KMS-11 (cell line): ENCODE data around the gene TRIM71.

Source experiments
- H2AFZ ChIP-seq: fragments of 200-600 bp; sonication (generic); 2 replicates; pipeline ENCODE4 v1.6.1; 2016; ENCODE audit warnings: antibody characterized with exemption, mixed run types, low read depth
- H3K27ac ChIP-seq: fragments of 200-600 bp; sonication (generic); 2 replicates; pipeline ENCODE4 v1.6.1; 2016; ENCODE audit warnings: mild to moderate bottlenecking, mixed run types
- H3K27me3 ChIP-seq: fragments of 200-600 bp; sonication (generic); 2 replicates; pipeline ENCODE4 v1.6.1; 2017; ENCODE audit warnings: mild to moderate bottlenecking, low read depth, mixed run types, moderate library complexity; ENCODE audit not compliant: insufficient read depth
- H3K36me3 ChIP-seq: fragments of 200-600 bp; sonication (generic); 2 replicates; pipeline ENCODE4 v1.6.1; 2017; ENCODE audit warnings: mild to moderate bottlenecking, mixed run types; ENCODE audit not compliant: insufficient read depth
- H3K4me1 ChIP-seq: fragments of 200-600 bp; sonication (generic); 2 replicates; pipeline ENCODE4 v1.6.1; 2016; ENCODE audit warnings: mild to moderate bottlenecking, low read depth, mixed run types; ENCODE audit not compliant: poor library complexity, severe bottlenecking
- H3K4me2 ChIP-seq: fragments of 200-600 bp; sonication (generic); 2 replicates; pipeline ENCODE4 v1.7.0; 2016; ENCODE audit warnings: mild to moderate bottlenecking, mixed run types
- H3K4me3 ChIP-seq: fragments of 200-600 bp; sonication (generic); IDR thresholded peaks from 2 replicates; pipeline ENCODE4 v1.6.1; 2017; ENCODE audit warnings: low read depth, low read length, mixed read lengths; ENCODE audit not compliant: insufficient read depth
- H3K79me2 ChIP-seq: fragments of 200-600 bp; sonication (generic); 2 replicates; pipeline ENCODE4 v1.6.1; 2016; ENCODE audit warnings: low read depth, mixed run types; ENCODE audit not compliant: insufficient read depth
- H3K9ac ChIP-seq: fragments of 200-600 bp; sonication (generic); 2 replicates; pipeline ENCODE4 v1.6.1; 2016; ENCODE audit warnings: mild to moderate bottlenecking, mixed run types
- H4K20me1 ChIP-seq: fragments of 200-600 bp; sonication (generic); 2 replicates; pipeline ENCODE4 v1.6.1; 2016; ENCODE audit warnings: mild to moderate bottlenecking, mixed run types; ENCODE audit not compliant: insufficient read depth
- TF ChIP-seq, protein P1 (sequence below): fragments of 200-600 bp; sonication (generic); conservative IDR thresholded peaks from 2 replicates; pipeline ENCODE4 v1.6.1; 2017; ENCODE audit warnings: low read depth, mild to moderate bottlenecking, antibody characterized with exemption, low read length, moderate library complexity, mixed read lengths

TRIM71 gene

DNA sequence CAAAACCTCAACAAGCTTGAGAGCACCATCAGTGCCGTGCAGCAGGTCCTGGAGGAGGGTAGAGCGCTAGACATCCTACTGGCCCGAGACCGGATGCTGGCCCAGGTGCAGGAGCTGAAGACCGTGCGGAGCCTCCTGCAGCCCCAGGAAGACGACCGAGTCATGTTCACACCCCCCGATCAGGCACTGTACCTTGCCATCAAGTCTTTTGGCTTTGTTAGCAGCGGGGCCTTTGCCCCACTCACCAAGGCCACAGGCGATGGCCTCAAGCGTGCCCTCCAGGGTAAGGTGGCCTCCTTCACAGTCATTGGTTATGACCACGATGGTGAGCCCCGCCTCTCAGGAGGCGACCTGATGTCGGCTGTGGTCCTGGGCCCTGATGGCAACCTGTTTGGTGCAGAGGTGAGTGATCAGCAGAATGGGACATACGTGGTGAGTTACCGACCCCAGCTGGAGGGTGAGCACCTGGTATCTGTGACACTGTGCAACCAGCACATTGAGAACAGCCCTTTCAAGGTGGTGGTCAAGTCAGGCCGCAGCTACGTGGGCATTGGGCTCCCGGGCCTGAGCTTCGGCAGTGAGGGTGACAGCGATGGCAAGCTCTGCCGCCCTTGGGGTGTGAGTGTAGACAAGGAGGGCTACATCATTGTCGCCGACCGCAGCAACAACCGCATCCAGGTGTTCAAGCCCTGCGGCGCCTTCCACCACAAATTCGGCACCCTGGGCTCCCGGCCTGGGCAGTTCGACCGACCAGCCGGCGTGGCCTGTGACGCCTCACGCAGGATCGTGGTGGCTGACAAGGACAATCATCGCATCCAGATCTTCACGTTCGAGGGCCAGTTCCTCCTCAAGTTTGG, 72.9 kb downstream of the TRIM71 start:
- H3K27me3 ChIP-seq = no peaks in the 10 kb centered on the region
- no peaks in the 10 kb centered on the region for H3K36me3 ChIP-seq
- TF ChIP-seq, protein P1, sequence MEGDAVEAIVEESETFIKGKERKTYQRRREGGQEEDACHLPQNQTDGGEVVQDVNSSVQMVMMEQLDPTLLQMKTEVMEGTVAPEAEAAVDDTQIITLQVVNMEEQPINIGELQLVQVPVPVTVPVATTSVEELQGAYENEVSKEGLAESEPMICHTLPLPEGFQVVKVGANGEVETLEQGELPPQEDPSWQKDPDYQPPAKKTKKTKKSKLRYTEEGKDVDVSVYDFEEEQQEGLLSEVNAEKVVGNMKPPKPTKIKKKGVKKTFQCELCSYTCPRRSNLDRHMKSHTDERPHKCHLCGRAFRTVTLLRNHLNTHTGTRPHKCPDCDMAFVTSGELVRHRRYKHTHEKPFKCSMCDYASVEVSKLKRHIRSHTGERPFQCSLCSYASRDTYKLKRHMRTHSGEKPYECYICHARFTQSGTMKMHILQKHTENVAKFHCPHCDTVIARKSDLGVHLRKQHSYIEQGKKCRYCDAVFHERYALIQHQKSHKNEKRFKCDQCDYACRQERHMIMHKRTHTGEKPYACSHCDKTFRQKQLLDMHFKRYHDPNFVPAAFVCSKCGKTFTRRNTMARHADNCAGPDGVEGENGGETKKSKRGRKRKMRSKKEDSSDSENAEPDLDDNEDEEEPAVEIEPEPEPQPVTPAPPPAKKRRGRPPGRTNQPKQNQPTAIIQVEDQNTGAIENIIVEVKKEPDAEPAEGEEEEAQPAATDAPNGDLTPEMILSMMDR = no peak
- no peaks in the 10 kb centered on the region for H4K20me1 ChIP-seq
- H3K4me2 ChIP-seq = peak overlapping the region; percentile 21; the same call in 1 of the 2 replicates
- no peak overlapping the region for H3K27ac ChIP-seq
- H2AFZ ChIP-seq = no peak overlapping the region
- H3K4me1 ChIP-seq = peaks cover 48% of the 10 kb centered on the region
- H3K4me3 ChIP-seq = no peak overlapping the region
- no peak overlapping the region for H3K9ac ChIP-seq
- H3K79me2 ChIP-seq = no peaks in the 10 kb centered on the region

- H4K20me1 ChIP-seq = no peaks in the 10 kb centered on the region
- no peak overlapping the region for H3K4me2 ChIP-seq
- no peaks in the 10 kb centered on the region for H3K79me2 ChIP-seq
- H3K9ac ChIP-seq = no peak overlapping the region
- no peaks in the 10 kb centered on the region for H3K36me3 ChIP-seq
- no peak overlapping the region for H3K27ac ChIP-seq
- no peak overlapping the region for H2AFZ ChIP-seq
- H3K4me1 ChIP-seq = peaks cover 41% of the 10 kb centered on the region
- no peak overlapping the region for H3K4me3 ChIP-seq
- TF ChIP-seq, protein P1 = no peak
- H3K27me3 ChIP-seq = no peaks in the 10 kb centered on the region
These were observed 73.6 kb downstream of the TRIM71 start for GRCh38 chr3:32891365-32891764.

DNA sequence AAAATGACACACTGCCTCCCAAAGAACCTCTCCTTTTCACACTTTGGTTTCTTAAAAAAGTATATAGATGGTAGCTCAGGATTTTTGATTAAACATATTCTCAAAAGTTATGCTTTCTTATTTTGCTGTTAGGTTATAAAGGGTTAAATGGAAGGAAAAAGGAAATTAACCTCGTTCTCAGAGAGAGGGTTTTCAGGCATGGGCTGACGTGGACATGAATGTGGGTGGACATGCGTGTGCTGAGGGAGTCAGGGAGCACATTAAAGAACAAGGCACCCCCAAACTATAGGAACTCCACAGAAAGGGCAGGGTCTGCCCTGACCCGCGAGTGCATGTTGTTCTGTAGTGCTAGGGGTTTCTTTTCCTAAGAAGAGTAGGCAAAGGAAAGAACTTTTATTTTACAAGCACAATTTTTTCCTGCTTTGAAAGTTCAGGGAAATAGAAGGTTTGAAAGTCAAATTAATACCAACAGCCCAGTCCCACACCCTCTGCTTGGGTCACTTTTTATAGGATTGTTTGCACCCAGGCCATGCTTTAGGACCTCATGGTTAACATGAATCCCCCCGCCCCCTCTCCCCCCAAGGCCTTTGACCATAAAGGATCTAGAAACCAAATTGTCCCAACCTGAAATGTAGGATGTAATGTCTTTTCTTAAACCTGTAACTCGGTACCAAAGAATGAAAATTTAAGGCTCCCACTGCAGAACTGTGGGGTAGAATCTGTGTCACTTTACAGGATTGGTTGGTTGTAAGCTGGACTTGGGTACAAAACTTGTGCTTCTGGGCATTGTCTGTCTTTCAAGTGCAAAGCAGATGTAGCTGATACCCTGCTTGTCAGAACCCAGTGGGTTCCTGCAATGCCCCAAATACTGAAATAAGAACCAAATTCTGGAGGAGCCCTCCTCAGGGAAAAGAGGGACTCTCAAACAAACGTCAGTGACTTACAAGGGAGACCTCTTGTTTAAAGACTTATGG, 75.1 kb downstream of the TRIM71 start:
- no peak overlapping the region for H3K27ac ChIP-seq
- H3K4me1 ChIP-seq = peaks cover 25% of the 10 kb centered on the region
- H3K79me2 ChIP-seq = no peaks in the 10 kb centered on the region
- H3K4me2 ChIP-seq = no peak overlapping the region
- TF ChIP-seq, protein P1 = no peak
- H3K27me3 ChIP-seq = no peaks in the 10 kb centered on the region
- H3K36me3 ChIP-seq = no peaks in the 10 kb centered on the region
- no peak overlapping the region for H3K4me3 ChIP-seq
- no peak overlapping the region for H3K9ac ChIP-seq
- no peak overlapping the region for H2AFZ ChIP-seq
- H4K20me1 ChIP-seq = no peaks in the 10 kb centered on the region

DNA sequence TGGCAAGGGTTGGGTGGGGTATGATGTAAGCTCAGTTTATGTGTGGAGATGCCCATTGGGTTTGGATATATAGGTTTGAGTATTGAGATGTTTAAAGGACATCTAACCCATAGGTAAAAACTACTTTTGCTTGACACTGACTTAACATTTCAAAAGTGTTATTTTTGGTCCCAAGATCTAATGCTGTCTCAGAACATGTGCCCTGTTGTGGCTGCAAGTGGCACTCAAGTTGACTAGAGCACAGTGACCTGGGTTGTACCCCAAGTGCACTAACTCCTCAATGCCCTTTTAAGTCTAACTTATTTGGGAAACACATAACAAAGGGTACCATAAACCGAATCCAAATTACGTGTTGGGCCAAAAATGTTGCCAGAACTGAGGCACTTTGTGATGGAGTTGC, 77.2 kb downstream of the TRIM71 start:
- peaks cover 5% of the 10 kb centered on the region for H3K4me1 ChIP-seq
- no peak overlapping the region for H3K4me3 ChIP-seq
- no peak overlapping the region for H3K4me2 ChIP-seq
- H3K27ac ChIP-seq = no peak overlapping the region
- H3K36me3 ChIP-seq = no peaks in the 10 kb centered on the region
- H3K79me2 ChIP-seq = no peaks in the 10 kb centered on the region
- H3K27me3 ChIP-seq = no peaks in the 10 kb centered on the region
- TF ChIP-seq, protein P1 = no peak
- H4K20me1 ChIP-seq = no peaks in the 10 kb centered on the region
- H2AFZ ChIP-seq = no peak overlapping the region
- no peak overlapping the region for H3K9ac ChIP-seq
